ENCODE results near the gene ADORA1. TPM values are rescaled to one million over a fixed set of nuclear protein-coding genes. Genes with fewer than 3 reads are reported as not detected.
A peak's percentile ranks its signal among the peaks of the same experiment; 100 is the strongest.

The ADORA1 gene
- total RNA-seq, 1 donor from 2014 or later = 0.28 TPM

DNA sequence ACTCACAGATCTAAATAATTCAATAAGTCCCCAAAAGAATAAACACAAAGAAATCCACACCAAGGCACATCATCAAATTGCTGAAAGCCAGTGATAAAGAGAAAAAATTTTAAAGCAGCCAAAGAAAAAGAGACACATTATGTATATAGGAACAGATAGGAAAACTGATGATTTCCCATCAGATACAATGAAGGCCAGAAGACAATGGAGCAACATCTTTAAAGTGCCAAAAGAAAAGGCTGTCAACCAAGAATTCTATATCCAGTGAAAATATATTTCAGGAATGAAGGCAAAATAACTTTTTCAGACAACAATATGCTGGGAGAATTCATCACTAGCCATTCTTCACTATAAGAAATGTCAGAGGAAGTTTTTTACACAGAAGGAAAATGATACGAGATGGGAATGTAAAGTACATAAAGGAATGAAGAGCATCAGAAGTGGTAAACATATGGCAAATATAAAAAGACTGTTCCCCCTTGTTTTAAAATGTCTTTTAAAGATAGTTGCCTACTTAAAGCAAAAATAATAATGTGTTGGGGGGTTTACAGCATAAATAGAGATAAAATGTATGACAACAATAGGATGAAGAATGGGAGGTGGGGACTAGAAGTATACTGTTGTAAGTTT, 32.4 kb upstream of the ADORA1 start:
- ATAC-seq = no peak

DNA sequence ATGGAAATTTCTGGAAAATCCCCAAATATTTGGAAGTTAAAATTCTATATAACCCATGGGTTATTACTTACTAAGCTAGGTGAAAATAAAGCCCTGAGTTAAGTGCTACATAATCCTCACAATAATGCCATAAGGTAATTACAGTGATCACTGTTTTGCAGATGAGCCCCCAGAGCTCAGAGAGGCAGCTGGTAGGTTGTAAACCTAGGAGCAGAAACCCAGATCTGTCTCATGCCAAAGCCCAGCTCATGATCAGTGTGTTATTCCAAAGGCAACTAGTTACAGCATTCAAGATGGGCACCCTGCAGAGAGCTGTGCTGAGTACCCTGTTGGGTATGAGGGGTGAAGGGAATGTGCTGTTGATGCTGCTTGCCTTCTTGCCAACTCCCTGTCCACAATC, 31.0 kb upstream of the ADORA1 start:
- ATAC-seq = no peak

DNA sequence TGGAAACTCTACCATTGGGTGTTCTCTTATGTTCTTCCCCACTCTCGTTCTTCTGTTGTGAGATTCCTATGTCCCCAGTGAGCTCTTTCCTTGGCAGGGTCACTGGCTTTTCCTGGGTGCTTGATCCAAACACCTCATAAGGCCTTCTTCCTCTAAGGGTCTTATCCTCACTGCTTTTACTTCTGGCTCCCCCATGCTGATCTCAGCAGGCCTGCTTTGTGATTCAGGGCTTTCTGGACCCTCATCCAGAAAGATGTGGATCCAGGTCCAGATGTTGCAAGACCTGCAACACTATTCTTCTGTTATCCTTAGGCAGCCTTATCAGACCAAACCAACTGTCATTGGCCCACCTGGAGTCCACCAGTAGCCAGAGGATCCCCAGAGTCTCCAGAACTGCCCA, 30.5 kb upstream of the ADORA1 start:
- no peak for ATAC-seq

DNA sequence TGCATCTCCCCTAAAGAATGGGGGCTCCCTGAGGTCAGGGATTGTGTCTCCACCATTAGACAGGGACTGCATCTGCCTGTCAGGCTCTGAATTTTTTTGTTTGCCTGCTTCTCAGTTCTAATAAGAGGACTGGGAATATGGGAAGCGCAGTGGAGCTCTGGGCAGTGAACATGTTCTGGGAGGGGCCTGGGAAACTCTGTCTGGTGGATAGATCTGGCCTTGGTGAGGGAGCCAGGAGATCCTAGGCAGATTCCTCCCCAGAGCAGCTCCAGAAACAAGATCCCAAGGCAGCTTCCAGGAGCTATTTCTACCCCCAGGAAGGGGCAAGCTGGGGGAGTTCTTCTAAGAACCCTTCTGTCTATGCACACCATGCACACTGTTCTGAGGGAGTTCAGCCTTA, 29.1 kb upstream of the ADORA1 start:
- ATAC-seq = no peak

DNA sequence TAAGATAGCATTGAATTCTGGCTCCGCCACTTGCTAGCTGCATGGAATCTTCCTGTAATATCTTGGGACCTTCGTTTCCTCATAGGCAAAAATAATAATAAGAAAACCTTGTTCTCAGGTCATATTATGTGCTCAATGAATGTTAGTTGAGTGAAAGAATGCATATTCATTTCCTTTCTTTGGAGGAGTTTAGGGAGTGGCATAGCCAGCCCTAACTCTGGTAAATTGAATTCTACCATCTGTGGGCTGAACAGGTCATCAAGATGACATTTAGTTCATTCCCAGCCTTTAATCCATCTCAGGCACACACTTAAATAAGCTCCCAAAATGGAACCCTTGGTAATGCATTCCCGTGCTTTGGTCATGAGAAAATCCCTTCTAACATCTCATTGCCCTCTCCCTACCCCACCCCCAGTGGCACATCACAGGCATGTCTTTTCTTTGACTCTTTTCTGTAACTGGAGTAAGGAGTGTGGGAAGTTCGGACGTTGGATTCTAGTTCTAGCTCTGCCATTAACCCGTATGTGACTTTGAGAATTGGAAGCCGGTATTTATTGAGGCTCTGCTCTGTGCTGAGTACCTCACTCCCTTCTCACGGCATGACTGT, 28.5 kb upstream of the ADORA1 start:
- ATAC-seq = no peak

DNA sequence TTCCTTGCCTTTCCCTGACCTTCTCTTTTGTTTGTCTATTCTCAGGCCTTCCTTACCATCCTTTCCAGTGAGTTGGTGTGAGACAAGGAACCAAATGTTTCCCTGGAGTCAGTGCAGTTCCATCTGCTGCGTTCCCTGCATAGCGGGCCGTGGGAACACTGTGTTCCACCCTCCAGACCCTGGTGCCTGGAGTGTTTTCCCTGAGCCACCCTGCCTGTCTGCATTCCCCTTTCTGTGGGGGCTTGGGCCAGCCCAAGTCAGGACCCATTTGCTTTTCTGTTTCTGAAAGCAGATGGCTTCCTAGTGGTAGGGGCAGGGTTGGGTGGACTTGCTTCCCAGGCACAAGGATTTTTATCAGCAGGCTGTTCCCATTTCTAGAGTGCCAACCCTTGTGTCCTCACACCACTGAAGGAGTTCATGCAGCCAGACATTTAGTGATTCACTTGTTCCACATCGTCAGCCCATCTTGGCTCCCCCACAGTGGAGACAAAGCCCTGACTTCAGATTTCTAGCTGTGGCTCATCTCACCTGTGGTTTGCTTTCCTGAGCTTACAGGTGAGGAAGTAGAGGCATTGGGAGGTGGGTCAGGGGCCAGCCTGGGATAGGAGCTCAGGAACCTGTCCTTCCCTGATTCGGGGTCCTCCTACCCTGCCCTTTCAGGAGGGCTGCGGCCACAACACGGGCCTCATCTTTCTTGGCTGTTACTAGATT, 27.6 kb upstream of the ADORA1 start:
- ATAC-seq = no peak

DNA sequence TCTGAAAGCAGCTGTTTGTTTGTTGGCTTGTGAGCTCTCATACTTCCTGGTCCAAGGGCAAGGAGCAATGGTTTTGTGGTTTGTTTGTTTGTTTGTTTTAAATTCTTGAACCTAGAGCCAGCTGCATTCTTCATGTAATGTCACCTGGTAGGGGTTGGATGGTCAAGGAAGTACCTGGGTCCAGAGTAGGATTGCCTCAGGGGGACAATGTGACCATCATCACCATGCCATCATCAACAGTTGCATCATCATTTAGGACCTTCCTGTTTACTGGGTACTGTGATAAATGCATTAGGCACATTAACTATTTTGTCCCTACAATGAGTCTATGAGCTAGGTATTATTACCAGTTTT, 27.0 kb upstream of the ADORA1 start:
- peak; percentile 71 for ATAC-seq

DNA sequence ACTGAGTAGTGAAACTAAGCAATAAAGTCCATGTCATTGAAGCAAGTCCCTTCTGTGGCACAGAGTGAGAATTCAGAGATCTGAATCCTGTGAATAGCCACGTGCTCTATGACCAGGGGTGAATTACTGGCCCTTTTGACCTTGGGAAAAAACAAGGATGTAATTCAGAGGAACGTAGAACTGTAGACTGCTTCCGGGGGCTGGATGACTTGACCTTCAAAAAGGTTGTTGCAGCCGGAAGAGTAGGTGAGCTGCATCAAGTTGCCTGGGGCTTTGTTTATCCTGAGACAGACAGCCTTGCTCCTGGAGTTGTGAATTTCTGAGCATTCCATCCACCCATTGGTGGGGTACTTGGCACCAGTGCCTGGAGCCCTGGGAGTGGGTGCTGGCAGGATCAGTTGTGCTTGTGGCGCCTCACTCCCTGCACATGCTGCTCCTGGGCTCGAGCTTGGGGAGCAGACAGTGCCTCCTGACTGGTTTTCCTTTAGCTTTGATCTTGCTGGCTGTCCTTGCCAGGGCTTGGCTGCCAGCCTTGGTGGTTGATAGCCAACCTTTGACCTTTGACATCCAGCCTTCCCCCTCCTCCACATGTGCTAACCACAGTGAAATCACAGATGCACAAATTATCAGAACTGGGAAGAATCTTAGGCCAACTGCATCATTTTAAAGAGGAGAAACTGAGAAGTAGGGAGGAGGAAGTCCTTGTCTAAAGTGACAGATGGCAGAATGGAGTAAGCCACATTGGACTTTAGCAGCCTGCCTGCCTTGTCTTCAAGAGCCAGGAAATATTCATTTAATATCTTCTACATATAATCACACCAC, 25.5 kb upstream of the ADORA1 start:
- no peak for ATAC-seq

DNA sequence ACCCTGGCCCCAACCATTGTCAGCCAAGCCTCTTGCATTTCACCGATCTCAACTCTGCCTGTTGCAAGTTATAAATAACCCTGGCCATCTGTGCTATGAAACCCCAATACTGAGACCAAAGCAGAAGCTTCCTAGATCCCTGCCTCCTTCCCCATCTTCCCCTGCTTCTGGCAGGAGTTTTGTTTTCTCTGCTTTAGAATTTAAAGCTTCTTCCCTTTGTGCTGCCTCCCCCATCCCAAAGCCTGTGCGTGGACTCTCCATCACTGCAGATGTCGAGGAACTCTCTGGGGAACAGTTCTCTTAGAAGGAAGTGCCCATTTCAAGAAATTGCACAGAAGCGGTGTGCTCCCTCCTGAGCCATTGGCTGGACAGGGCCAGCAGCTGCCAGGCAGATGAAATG, 24.3 kb upstream of the ADORA1 start:
- ATAC-seq = no peak

DNA sequence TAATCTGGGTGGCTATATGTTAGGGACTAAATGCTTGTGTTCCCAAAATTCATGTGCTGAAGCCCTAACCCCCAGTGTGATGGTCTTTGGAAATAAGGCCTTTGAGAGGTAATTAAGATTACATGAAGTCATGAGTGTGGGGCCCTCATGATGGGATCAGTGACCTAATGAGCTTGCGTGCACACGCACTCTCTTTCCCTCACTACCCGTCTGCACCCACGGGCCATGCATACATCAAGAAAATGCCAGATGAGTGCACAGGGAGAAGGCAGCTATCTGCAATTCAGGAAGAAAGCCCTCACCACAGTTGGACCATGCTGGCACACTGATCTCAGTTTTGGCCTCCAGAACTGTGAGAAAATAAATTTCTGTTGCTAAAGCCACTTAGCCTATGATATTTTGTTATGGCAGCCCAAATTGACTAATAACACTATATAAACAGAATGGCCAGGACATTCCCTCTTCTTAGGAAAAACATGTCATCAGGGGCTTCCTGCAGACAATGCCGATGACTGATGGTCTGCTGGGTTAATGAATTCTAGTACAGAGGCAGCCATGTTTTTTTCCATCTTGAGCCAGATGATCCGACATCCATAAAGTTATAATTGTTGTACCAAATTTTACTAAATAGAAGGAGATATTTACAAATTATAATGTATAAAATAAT, 23.6 kb upstream of the ADORA1 start:
- ATAC-seq = no peak

DNA sequence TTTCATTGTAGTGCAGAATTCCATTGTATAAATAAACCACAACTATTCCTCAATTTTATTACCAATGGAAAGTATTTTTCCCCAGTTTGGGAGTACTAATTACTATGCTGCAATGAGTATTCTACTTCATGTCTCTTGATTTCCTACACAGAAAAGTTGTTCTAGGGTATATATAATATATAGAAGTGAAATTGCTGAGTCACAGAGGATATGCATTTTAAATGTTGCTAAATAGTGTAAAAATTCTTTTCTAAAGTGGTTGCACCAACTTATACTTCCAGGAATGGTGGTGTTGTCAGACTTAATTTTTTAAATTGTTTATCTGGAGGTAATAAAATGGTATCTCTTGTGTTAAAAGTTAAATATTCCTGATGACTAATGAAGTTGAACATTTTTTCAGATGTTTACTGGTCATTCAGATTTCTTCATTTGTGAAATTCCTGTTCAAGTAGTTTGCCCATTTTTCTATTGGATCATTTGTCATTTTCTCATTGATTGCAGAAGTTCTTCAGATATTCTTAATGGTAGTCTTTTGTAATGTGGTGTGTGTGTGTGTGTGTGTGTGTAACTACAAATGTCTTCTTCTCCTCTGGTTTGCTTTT, 22.6 kb upstream of the ADORA1 start:
- ATAC-seq = no peak

DNA sequence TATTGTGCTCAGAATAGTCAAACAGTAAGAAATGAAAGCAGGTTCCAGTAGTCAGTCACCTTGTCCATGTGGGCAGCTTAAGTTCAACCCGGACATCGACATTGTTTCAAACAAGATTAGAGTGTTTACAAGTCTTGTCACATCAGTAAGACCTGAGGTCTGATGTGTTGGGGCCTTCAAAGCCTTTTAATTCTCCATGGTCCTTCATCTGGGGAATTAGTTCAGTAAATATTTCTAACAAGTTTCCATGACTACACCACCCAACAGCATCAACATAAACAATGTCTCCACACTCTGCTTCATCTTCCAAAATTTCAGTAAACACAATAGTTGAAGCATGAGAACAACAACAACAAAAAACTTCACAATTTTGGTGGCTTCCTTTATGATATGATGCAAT, 15.1 kb upstream of the ADORA1 start:
- no peak for ATAC-seq

DNA sequence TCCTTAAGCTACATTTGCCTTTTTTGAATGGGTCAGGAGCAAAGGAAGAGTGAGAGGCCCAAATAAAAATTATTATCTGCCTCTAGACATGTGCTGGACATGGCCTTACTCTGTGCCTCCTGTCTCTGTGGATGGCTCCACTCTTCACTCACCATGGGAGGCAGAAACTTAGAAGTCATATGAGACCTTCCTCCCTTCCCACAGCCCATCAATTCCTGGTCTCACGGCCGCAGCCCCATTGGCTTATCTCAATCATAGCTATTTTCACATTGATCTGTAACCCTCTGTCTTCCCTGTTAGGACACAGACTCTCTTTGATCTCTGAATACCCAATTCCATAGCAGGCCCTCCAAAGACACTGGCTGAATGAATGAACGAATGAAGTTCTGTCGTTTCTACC, 14.2 kb upstream of the ADORA1 start:
- ATAC-seq = no peak

DNA sequence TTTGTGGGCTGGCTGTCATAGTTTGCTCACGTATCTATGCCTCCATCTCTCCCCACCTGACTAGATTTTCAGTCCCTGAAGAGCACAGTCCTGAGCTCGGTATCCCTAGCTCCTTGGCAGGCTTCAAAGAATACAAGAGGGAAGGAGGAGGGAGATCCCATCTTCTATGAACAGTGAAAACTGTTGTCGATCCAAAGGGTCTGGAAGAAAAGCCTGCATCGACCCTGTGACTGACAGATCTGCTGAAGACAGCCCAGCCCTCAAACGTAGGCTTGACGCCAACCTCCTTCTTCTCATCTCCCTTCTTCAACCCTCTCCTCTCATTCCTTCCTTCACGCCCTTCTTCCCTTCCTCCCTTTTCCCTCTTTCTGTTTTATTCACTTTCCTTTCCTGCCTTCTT, 13.3 kb upstream of the ADORA1 start:
- no peak for ATAC-seq

DNA sequence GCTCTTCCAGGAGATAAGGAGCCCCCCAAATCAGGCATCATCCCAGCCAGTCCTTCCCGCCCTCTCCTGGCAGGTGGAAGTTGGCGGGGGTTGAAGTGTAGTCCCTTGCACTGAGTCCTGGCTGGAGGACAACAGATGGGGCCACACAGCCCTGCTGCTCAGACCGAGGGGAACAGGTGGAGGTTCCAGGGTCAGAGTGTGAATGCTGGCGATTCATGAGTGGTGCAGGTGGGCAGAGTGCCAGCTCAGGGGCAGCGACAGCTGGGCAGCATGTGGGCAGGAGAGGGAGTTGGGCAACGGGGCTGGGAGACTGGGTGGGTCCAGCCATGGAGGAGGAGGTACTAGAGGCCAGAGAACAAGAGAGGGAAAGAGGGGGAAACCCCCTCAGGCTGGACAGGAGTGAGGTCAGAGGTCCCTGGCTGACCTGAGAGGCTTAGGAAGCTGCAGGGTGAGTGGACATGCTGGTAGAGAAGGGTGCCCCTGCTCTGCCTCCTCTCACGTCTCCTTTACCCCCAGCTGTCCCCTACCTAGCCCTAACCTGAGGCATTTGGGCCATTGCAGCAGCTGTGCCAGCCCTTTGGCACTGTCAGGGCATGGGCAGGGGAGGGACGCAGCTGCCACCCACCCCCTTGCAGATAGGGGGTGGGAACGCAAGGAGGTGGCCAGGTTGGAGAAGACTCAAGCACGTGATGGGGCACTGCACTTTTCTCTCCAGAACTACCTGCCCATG, 11.3 kb upstream of the ADORA1 start:
- ATAC-seq = no peak

DNA sequence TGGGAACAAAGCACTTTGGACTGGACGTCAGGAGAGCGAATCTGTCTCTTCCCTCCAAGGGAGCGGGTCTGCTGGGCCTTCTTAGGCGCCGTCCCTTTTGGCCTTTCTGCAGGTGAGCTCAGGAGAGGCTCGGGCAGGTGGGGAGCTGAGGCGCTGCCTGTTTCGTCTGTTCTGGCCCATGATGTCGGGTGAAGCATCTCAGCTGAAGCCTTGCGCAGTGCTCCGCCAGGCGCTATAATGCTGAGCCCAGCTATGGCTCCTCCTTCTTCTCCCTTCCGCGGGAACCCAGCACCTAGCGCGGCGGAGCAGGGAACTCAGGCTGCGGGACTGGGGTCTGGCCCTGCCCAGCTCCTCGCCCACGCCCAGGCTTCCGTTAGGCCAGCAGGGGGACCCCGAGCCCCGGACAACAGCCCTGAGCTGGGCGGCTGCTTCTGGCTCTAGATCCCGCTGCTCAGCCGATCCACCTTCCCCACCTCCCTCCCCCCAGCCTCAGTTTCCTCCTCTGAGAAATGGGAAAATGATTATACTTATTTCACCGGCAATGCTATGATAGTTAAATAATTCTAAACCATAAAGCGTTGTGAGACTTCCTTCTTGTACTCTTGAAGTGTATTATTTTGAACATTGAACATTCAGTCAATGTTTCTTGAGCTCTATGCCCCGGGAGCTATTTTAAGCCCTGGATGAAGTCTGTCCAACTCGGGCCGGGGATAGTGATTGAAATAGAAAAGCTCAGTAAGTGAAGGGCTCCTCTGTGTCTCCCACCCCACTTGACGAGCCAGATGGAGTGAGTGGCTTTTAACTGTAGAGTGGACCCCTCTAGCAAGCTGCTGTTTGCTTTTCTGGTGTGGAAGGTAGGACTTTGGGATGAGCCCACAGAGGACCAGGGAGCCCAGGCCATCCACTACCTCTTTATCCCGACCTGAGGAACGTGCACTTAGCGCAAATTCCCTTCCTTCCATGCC, 9.6 kb upstream of the ADORA1 start:
- peak; percentile 60 for ATAC-seq

DNA sequence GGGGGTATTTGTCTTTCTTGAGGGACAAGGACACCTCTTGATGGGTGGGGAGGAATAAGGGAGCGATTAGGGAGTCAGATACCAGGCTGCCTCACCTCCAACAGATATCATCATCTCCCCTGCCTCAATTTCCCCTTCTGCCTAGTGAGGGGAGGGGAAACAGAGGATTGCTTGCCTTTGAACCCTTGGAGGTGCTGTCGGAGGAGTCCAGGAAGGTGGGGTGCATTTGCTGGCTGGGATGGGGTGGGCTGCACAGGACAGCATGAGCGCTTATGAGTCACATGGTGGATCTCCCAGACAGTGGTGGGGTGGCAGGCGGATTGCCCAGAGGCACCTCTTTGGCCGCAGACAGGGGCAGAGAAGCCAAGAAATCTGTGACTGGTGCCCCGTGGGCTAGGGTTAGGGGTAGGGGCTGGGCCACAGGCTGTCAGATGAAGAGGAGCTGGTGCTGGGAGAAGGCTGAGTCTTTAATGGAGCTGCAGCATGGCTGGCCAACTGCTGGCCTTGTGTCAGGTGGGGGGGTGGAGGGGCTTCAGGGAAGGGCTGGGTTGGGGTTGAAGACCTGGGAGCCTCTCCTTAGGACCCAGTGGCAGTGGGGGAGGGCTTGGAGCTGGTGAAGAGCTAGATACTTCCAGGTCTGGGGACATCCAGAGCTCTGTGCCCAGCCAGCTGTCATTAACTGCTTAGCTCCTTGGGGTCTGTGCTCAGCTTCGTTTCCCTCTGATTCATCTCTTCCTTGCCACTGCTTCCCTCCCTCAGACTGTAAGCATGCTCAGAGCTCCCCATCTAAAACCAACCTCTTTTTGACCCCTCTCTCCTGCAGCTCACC, 7.0 kb upstream of the ADORA1 start:
- ATAC-seq = no peak

DNA sequence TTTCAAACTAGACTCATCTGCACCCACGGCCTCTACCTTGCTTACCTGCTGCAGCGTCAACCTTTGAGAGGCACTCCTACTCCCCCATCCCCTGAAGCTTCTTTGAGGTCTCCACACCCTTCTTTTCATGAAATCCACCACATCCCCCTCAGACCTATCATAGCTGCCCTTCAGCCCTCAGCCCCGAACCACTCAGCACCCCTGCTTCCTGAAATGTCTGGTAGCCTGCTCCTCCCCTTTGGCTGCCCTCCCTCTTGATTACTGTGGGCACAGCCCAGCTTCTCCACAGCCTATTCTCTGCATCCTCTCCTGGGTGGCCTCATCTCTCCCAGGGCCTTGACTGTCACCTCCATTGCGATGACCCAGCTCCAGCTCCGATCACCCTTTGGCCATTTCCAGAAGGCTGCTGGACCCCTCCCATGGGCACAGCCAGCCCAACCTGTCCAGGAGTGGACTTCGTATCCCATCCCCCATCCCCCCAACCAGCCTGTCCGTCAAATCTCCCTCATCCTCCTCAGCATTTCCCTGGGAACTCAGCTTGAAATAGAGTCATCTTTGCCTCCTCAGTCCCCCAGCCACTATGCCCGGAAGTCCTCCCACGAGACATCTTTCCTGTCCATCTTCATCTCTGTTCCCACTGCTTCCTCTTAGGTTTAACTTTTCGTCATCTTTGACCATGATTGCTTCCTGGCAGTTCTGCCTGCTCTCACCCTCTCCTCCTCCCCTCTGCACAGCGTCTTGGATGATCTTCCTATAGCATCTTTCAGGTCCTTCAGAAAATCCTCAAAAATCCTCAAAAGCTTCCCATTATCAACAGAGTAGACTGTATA, 6.1 kb upstream of the ADORA1 start:
- ATAC-seq = no peak

DNA sequence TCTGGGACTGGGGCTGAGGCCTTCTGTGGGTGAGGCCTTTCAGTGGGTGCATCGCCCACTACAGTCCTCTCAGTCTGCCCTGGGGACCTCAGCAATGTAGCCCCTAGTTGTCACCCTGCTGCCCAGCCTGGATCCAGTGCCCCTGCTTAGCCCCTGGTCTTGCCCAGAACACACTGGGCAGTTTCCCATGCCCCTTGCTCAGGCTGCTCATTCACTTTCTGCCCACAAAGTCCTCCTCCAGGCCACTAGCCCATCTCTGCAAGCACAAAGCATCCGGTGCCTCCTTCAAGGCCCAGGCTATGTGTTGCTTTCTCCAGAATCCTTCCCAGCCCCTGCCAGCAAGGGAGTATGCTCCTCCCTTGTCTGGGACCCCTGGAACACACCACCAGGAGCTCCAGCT, 5.4 kb upstream of the ADORA1 start:
- ATAC-seq = no peak
